GM12892 (cell line): ENCODE results near the gene LAMA5. TPM values are rescaled to one million over a fixed set of nuclear protein-coding genes. Genes with fewer than 3 reads are reported as not detected.

Source experiments
- DNase-seq: peaks from one replicate; pipeline ENCODE4 v3.0.0; 2011; ENCODE audit not compliant: insufficient read length
- FAIRE-seq: peaks from 2 replicates; lab custom pipeline; 2011; peaks lifted over from hg19 to GRCh38; lab: Jason Lieb, UNC
- POLR2A ChIP-seq: IDR thresholded peaks from 2 replicates; pipeline ENCODE4 v1.6.1; 2011; ENCODE audit warnings: low read depth, low read length, control low read depth
- POLR2AphosphoS5 ChIP-seq: IDR thresholded peaks from 2 replicates; pipeline ENCODE4 v1.6.1; 2011; ENCODE audit warnings: low read depth, low read length, control low read depth
- TAF1 ChIP-seq: IDR thresholded peaks from 2 replicates; pipeline ENCODE4 v1.6.1; 2011; ENCODE audit warnings: low read depth, mild to moderate bottlenecking, control low read depth, low read length, borderline replicate concordance
- polyA plus RNA-seq: library from polyadenylated mRNA; unstranded; fragments of >200 nt; gene quantifications from one replicate; pipeline ENCODE4 v1.2.1, GENCODE V29; 2012; ENCODE audit warnings: missing spikeins, inconsistent platforms; ENCODE audit not compliant: missing spikeins

LAMA5 gene, protein sequence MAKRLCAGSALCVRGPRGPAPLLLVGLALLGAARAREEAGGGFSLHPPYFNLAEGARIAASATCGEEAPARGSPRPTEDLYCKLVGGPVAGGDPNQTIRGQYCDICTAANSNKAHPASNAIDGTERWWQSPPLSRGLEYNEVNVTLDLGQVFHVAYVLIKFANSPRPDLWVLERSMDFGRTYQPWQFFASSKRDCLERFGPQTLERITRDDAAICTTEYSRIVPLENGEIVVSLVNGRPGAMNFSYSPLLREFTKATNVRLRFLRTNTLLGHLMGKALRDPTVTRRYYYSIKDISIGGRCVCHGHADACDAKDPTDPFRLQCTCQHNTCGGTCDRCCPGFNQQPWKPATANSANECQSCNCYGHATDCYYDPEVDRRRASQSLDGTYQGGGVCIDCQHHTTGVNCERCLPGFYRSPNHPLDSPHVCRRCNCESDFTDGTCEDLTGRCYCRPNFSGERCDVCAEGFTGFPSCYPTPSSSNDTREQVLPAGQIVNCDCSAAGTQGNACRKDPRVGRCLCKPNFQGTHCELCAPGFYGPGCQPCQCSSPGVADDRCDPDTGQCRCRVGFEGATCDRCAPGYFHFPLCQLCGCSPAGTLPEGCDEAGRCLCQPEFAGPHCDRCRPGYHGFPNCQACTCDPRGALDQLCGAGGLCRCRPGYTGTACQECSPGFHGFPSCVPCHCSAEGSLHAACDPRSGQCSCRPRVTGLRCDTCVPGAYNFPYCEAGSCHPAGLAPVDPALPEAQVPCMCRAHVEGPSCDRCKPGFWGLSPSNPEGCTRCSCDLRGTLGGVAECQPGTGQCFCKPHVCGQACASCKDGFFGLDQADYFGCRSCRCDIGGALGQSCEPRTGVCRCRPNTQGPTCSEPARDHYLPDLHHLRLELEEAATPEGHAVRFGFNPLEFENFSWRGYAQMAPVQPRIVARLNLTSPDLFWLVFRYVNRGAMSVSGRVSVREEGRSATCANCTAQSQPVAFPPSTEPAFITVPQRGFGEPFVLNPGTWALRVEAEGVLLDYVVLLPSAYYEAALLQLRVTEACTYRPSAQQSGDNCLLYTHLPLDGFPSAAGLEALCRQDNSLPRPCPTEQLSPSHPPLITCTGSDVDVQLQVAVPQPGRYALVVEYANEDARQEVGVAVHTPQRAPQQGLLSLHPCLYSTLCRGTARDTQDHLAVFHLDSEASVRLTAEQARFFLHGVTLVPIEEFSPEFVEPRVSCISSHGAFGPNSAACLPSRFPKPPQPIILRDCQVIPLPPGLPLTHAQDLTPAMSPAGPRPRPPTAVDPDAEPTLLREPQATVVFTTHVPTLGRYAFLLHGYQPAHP (N-terminal part only)
- 1.6 TPM for polyA plus RNA-seq

DNA sequence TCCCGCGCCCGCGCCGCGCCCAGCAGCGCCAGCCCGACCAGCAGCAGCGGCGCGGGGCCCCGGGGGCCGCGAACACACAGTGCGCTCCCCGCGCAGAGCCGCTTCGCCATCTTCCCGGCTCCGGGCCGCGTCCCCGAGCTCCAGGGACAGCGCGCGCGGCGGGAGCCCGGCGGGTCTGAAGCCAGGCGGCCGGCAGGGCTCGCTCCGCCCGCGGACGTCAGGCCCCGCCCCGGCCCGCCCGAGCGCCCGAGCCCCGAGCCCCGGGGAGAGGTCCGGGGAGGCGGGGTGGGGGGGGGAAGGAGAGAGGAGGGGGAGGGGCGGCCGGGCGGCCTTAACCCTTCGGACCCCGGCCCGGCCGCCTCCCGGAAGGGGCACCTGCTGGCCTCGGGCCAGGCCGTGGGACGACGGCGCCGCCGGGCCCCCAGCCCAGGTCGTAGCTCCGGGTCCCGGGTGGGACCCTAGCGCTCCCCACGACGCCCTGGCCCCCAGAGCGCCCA, at the start of gene LAMA5:
Gene LAMA5, minus strand, starts transcription at position 177 of the 497 bp plus-strand sequence. Its CDS starts 67 bp downstream, at position 110.
- DNase-seq, result peak; percentile 84
- TF ChIP-seq TAF1, result no peak

DNA sequence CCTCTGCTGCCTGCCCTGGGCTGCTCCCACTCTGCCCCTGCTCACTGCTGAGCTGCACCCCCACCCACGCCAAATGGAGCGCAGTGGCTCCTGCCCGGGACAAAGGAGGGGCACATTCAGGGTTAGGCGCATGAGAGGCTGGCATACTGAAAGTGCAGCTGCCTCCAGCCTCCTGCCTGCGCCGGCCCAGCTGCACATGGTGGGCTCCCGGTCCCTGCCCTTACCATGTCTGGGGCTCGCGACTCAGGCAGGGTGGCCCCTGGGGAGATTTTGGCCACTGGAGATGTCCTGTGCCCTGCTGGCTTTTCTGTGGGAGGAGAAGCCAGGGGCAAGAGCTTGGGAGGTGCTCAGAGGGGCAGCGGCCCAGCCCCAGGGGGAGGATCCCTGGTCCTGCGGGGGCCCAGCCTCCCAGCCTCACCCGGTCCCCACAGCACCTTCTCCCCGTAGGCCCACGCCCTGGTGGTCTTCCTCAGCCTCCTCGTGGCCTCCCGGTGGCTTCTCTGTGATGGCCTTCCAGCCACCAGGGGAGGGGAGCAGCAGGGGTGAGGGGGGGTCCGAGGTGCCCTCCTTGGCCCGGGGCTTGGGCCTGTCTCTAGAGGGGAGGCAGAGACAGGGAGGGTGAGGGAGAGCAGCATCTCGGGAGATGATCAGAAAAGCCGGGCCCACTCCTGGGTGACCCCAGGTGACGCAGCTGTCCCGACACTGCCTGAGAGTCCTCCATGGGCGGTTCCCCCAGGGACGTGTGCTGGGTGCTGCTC, 48.4 kb upstream of the LAMA5 start:
- no peak for DNase-seq
- no peak for TF ChIP-seq TAF1
- no peak for TF ChIP-seq POLR2AphosphoS5
- no peak for TF ChIP-seq POLR2A
- FAIRE-seq, result no peak

More for the DNA sequence above, at the start of gene LAMA5:
- no peak for FAIRE-seq

GRCh38 chr20:62413896-62414481, 46.9 kb upstream of the LAMA5 start:
- FAIRE-seq, result no peak
- DNase-seq, result no peak

DNA sequence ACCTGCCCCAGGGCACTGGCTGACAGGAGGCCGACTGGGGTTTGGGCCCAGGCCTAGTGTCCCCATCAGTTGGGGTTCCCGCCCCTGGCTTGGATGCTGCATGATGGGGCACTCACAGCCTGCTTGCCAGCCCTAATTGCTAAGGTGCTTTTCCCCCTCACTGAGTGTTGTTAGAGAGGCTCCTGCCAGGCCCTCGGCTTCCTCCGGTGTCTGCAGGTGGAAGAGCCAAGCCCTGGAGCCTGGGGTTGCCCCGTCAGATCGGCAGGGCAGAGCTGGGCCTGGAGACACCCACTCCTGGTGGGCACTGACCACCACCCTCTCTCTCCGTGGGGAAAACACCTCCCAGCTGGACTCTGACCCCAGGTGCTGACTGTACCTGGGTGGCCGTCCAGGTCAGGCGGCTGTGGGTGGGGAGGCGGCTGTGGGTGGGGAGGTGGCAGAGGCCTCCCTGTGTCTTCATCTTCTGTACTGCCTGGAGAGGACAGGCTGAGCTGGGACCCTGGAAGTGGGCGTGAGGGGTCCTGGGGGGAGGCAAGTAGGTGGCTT, 46.0 kb upstream of the LAMA5 start:
- DNase-seq, result no peak
- no peak for TF ChIP-seq TAF1
- no peak for TF ChIP-seq POLR2A
- TF ChIP-seq POLR2AphosphoS5, result no peak
- no peak for FAIRE-seq

More at GRCh38 chr20:62413896-62414481, 46.9 kb upstream of the LAMA5 start:
- TF ChIP-seq POLR2A (no peak), TAF1 (no peak), POLR2AphosphoS5 (no peak)

DNA sequence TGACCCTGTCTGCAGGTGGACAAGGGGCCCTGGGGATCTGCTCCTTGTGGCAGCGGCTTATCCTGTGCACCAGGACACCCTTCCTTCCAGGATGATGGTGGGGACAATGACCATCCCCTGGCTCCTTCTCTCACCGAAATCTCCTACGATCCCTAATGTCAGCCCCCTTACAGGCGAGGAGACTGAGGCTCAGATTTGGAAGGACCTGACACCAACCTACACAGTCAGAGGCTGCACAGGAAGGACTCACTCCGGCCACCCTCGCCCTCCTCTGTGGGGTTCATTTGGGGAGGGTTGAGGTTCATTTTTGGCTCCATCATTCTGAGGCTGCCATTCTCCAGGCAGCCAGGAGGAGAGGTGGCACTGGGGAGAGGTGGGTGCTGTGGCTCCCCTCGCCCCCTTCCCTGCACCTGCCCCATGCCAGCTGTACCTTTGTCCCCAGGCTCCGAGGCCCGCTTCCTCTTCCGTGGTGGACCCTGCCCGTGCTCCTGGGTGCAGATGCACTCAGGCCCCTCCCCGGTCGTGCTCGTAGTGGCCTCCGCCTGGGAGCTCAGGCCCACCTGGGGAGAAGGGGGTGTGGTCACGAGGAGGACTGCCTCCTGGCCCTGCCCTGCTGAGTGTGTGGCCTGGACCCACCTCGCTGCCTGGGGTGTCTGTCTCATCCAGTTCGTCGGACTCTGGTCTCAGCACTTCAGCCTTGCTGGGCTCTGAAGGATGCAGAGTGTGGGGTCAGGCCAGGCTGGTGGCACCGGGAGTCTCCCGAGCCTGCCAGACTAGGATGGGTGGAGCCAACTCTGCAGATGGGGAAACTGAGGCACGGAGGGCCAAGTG, 45.3 kb upstream of the LAMA5 start:
- DNase-seq (no peak), FAIRE-seq (no peak)
- TF ChIP-seq POLR2AphosphoS5, result no peak
- TF ChIP-seq TAF1, result no peak
- no peak for TF ChIP-seq POLR2A

DNA sequence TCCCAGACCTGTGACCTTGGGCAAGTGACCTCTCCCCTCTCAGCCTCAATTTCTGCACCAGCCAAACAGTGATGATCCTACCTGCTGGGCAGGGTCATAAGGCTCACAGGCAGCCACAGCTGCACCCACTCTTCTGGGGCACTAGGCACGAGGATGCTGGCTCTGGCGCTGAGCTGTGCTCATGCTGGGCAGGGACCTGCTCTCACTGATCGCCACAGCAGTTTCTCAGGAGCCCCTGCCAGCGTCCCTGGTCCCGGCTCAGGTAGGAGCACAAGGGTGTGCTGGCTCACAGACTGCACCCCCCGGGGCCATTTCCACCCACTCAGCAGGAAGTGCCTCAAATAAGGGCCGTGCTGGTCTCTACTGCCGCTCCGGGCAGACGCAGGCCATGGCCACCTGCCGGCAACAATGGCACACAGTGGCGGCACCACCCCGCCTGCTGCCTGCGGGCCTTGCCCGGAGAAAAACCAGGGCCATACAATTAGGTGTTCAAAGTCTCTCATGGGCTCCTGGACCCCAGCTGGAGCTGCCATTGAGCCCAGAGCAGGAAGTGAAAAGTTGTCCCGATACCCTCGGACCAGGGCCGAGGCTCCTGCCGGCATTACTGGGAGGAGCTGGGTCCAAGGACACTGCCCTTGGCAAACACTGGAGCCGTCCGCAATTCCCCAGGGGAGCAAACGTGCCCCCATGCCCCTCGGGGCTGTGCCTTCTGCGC, 44.5 kb upstream of the LAMA5 start:
- TF ChIP-seq POLR2AphosphoS5 (no peak), POLR2A (no peak), TAF1 (no peak)
- FAIRE-seq (no peak), DNase-seq (no peak)

GRCh38 chr20:62410746-62411478, 43.8 kb upstream of the LAMA5 start:
- TF ChIP-seq POLR2A, result no peak
- no peak for TF ChIP-seq POLR2AphosphoS5
- no peak for TF ChIP-seq TAF1
- FAIRE-seq, result no peak

DNA sequence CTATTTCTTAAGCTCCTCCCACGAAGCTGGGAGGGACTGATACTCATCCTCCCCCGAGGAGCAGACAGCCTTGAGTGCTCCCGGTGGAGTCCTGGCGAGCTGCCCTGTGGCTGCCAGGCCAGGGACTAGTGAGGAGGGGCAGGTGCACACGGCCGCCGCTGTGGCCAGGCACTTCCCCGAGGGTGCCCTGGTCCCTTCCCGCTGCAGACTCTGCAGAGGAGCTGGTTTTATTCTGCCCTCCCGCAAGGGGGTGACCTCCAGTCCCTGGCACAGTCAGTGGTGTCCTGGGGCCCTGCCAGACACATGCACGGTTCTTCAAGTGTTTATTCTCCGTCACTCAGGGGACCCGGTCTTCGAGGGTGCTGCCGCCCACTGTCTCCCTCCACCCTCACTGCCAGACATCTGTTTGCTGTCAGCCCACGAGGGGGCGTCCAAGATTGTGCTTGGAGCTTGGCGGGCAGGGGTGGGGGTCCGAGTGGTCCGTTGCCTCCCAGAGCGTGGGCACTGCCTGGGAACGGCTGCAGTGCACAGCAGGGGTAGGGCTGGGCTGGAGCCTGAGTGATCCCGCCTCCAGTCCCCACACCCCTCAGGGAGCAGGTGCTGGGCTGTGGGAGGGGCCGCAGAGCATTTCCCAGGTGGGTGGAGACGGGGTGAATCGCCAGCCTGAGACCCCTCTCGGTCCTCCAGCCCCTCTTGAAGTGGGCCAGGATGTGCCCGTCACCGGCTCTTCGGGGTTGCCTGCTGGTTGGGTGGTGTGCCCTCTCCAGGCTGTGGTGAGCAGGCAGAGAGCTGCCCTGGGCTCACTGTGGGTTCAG, 43.0 kb upstream of the LAMA5 start:
- TF ChIP-seq POLR2AphosphoS5, result no peak
- no peak for TF ChIP-seq TAF1
- TF ChIP-seq POLR2A, result no peak
- DNase-seq (peak; percentile 58), FAIRE-seq (no peak)

More at GRCh38 chr20:62410746-62411478, 43.8 kb upstream of the LAMA5 start:
- no peak for DNase-seq
